Spinal cord (tissue), 10 donors: ENCODE data around the gene ERGIC2. TPM values are rescaled to one million over a fixed set of nuclear protein-coding genes. Genes with fewer than 3 reads are reported as not detected.

Experiments
- DNase-seq, 6 donors: peaks; one replicate each; pipeline versions ENCODE4 v3.0.0 to v3.0.0-alpha.2; 2013 to 2015; ENCODE audit warnings: low spot score in 6 of 6, low read depth in 4 of 6
- H3K27ac ChIP-seq: one replicate; pipeline ENCODE4 v1.5.1; 2013; ENCODE audit warnings: low read depth, low read length, control low read depth
- H3K27me3 ChIP-seq: one replicate; pipeline ENCODE4 v1.6.1; 2013; ENCODE audit warnings: low read length; ENCODE audit not compliant: control insufficient read depth, insufficient read depth
- H3K36me3 ChIP-seq: one replicate; pipeline ENCODE4 v1.6.1; 2013; ENCODE audit warnings: low read length; ENCODE audit not compliant: control insufficient read depth, insufficient read depth
- H3K4me1 ChIP-seq: one replicate; pipeline ENCODE4 v1.6.1; 2013; ENCODE audit warnings: low read length; ENCODE audit not compliant: control insufficient read depth, insufficient read depth
- H3K4me3 ChIP-seq: one replicate; pipeline ENCODE4 v1.5.1; 2013; ENCODE audit warnings: low read depth, low read length, control low read depth
- H3K9me3 ChIP-seq: one replicate; pipeline ENCODE4 v1.6.1; 2013; ENCODE audit warnings: low read length; ENCODE audit not compliant: control insufficient read depth, insufficient read depth
- WGBS: methylation state at CpG from one replicate; pipeline ENCODE4 v1.1.5; 2013; ENCODE audit warnings: missing lambda C conversion rate; ENCODE audit not compliant: insufficient coverage; 5-methylcytosine and 5-hydroxymethylcytosine counted together
- polyA plus RNA-seq, 2 donors: library from polyadenylated mRNA; unstranded; fragments of 120-200 nt; gene quantifications; one replicate each; pipeline ENCODE4 v1.2.1, GENCODE V29; 2013; ENCODE audit not compliant: insufficient read length in 2 of 2
- total RNA-seq, 2 donors: library from RNA; depleted of rRNA in 1 of 2; stranded (reverse); fragments of 120-200 nt in 1 of 2; fragments of >200 nt in 1 of 2; gene quantifications; one replicate each; pipeline versions ENCODE4 v1.2.3 to v1.2.4, GENCODE V29; 2013 to 2014
- donor health status: healthy.

ERGIC2 gene
- total and polyA plus RNA-seq, 4 donors: 74.6 to 93.2 (median 88.3) TPM

DNA sequence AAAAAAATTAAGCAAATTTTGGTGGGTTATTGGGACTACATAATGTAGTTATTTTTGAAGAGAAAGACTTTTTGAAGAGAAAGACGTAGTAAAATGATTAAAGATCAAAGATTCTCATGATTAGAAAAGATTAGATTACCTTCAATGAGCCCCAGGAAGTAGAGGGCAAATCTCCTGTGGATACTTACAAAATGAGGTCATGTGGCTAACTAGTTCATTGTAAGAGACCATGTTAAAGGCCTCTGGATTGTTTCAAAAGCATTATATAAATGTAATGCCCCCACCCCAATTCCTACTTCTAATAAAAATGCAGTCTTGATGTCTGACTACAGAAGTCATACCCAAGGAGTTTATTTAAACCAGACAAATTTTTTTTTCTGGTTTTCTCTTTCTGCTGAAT is 93.3 kb downstream of the ERGIC2 start:
- no peak for DNase-seq
- Histone ChIP-seq H3K4me1 (no peaks in the 10 kb centered on the region), H3K36me3 (no peaks in the 10 kb centered on the region), H3K4me3 (no peak overlapping the region), H3K27ac (no peak overlapping the region), H3K27me3 (no peaks in the 10 kb centered on the region), H3K9me3 (peaks cover 4% of the 10 kb centered on the region)
- no CpG with 5 or more reads among the region's 1 CpG for WGBS

Other genes starting within 250 kb of the ERGIC2 start
- 10 to 100 TPM; 11.4 to 26.0 TPM for gene FAR2, start 231.9 kb downstream of the ERGIC2 start, total RNA-seq
- gene FAR2, start 231.9 kb downstream of the ERGIC2 start, polyA plus RNA-seq: 10 to 100 TPM; 25.7 to 33.2 TPM
- gene OVCH1, start 116.5 kb upstream of the ERGIC2 start, total RNA-seq: 1 to 10 TPM in 1 of 2 donors, under 1 TPM in 1; 0.66 to 1.6 TPM
- 1 to 10 TPM in 1 of 2 donors, under 1 TPM in 1; 0.78 to 1.1 TPM for gene OVCH1, start 116.5 kb upstream of the ERGIC2 start, polyA plus RNA-seq